ENCODE data around the gene NCOA5. TPM values are rescaled to one million over a fixed set of nuclear protein-coding genes. Genes with fewer than 3 reads are reported as not detected.

NCOA5 gene
- total RNA-seq, 1 donor from 2014 or later: 20.9 TPM

GRCh38 chr20:46119547-46119946 lies 29.8 kb upstream of the NCOA5 start:
- peak overlapping the region; percentile 65 for H3K4me3 ChIP-seq (ENCODE audit: low read depth, low read length)
- no peak for TF ChIP-seq CTCF (conservative IDR thresholded peaks at IDR 0.05; ENCODE audit: low read depth, low read length)
- no peak for DNase-seq (ENCODE audit: low read depth)

- peak overlapping the region; percentile 65 for H3K4me3 ChIP-seq (ENCODE audit: low read depth, low read length)
- TF ChIP-seq CTCF (conservative IDR thresholded peaks at IDR 0.05; ENCODE audit: low read depth, low read length): no peak
- DNase-seq (ENCODE audit: low read depth): no peak
These were observed 29.3 kb upstream of the NCOA5 start for GRCh38 chr20:46119028-46119546.

GRCh38 chr20:46118481-46119020 lies 28.8 kb upstream of the NCOA5 start:
- DNase-seq (ENCODE audit: low read depth): no peak
- TF ChIP-seq CTCF (conservative IDR thresholded peaks at IDR 0.05; ENCODE audit: low read depth, low read length): no peak

DNA sequence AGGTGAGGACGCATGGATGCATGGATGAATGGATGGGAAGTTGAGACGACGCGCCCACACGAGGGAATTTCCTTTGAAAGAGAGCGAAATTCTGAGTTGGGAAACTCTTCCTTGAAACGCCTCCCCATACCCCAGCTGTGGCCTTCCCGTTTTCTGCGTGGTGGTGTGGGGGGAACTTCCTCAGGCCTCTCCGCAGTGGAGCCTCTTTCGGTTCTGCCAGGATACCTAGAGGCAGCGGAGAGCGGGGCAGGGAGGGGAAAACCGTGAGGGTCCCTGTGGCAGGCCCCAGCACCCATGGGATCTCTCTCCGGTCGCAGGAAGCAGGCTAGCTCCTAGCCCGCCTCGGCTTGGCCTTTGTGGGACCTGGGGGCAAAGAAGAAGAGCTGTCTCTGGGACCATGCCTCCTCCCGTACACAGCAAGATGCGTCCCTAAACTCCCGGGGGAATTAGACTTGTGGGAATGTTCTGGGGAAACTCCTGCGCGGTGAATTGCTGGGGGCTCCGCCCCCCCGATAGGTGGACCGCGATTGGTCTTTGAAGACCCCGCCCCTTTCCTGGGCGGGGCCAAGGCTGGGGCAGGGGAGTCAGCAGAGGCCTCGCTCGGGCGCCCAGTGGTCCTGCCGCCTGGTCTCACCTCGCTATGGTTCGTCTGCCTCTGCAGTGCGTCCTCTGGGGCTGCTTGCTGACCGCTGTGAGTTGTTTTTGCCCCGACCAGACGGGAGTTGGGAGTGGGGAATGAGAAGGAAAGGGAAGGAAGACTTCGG lies 28.1 kb upstream of the NCOA5 start, which contains the start of gene CD40:
CD40 (plus strand) TSS at position 611 of the 764 bp plus-strand sequence; CDS start at position 641, 30 bp downstream.
- no peak for TF ChIP-seq CTCF (conservative IDR thresholded peaks at IDR 0.05; ENCODE audit: low read depth, low read length)
- DNase-seq (ENCODE audit: low read depth): peak; percentile 41
- peak within 1 kb of the TSS; percentile 65 for H3K4me3 ChIP-seq (ENCODE audit: low read depth, low read length)

More at GRCh38 chr20:46118481-46119020, 28.8 kb upstream of the NCOA5 start:
- peak overlapping the region; percentile 65 for H3K4me3 ChIP-seq (ENCODE audit: low read depth, low read length)

DNA sequence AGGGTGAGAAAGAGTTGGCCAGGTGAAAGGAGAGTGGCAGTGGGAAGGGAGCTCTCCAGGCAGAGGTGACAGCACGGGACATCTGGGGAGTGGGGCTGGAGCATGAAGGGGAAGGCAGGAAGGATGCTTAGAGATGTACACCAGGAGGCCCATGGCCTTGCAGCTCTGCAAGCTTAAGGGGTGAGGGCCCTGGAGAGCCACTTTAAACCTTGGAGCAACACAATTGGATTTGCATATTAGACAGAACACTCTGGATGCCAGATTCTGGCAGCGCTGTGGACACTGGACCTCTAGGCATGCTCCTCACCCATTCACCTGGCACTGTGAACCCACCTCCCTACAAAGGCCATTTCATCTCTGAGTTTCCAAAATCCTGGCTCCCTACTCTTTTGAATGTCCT lies 24.7 kb upstream of the NCOA5 start:
- no peak for DNase-seq (ENCODE audit: low read depth)
- TF ChIP-seq CTCF (conservative IDR thresholded peaks at IDR 0.05; ENCODE audit: low read depth, low read length): no peak
- H3K4me3 ChIP-seq (ENCODE audit: low read depth, low read length): no peak overlapping the region

GRCh38 chr20:46113113-46113470 lies 23.3 kb upstream of the NCOA5 start:
- no peak for TF ChIP-seq CTCF (conservative IDR thresholded peaks at IDR 0.05; ENCODE audit: low read depth, low read length)
- DNase-seq (ENCODE audit: low read depth): no peak

More at GRCh38 chr20:46113113-46113470, 23.3 kb upstream of the NCOA5 start:
- no peak overlapping the region for H3K4me3 ChIP-seq (ENCODE audit: low read depth, low read length)
